Prostate gland (tissue), 2 donors: ENCODE data around the gene ACTC1. TPM values are rescaled to one million over a fixed set of nuclear protein-coding genes. Genes with fewer than 3 reads are reported as not detected.

Source experiments
- DNase-seq: peaks from one replicate; pipeline ENCODE4 v3.0.0-alpha.2; 2019; ENCODE audit warnings: low spot score
- H3K27ac ChIP-seq, 2 donors: fragments of 200-600 bp; sonication (generic); 2 replicates each; pipeline ENCODE4 v1.5.1; 2017 to 2019
- H3K27me3 ChIP-seq: fragments of 200-600 bp; sonication (generic); replicated peaks from 2 replicates; pipeline ENCODE4 v1.5.1; 2019; ENCODE audit not compliant: insufficient read depth
- H3K36me3 ChIP-seq, 2 donors: fragments of 200-600 bp; sonication (generic); 1 replicate in 1 of 2; 2 replicates in 1 of 2; pipeline versions ENCODE4 v1.5.1 to v1.8.1; 2017 to 2019
- H3K4me1 ChIP-seq: fragments of 200-600 bp; sonication (generic); replicated peaks from 2 replicates; pipeline ENCODE4 v1.5.1; 2019
- H3K4me3 ChIP-seq, 2 donors: fragments of 200-600 bp; sonication (generic); 2 replicates each; pipeline ENCODE4 v1.5.1; 2017 to 2019
- H3K9me3 ChIP-seq: fragments of 200-600 bp; sonication (generic); 2 replicates; pipeline ENCODE4 v1.5.1; 2017
- CTCF ChIP-seq, 4 experiments: fragments of 200-600 bp in 2 of 4; fragments of 450-650 bp in 2 of 4; sonication (generic) in 2 of 4; IDR thresholded peaks; 1 replicate in 3 of 4; 2 replicates in 1 of 4; pipeline ENCODE4 v1.5.1; 2016 to 2019; ENCODE audit warnings: antibody characterized with exemption in 4 of 4, mild to moderate bottlenecking in 2 of 4, moderate library complexity in 2 of 4
- POLR2A ChIP-seq: fragments of 450-650 bp; IDR thresholded peaks from one replicate; pipeline ENCODE4 v1.6.1; 2016; ENCODE audit warnings: antibody characterized with exemption, mild to moderate bottlenecking
- POLR2AphosphoS5 ChIP-seq: sonication (generic); formaldehyde crosslinking; IDR thresholded peaks from one replicate; pipeline ENCODE4 v1.6.1; 2017; ENCODE audit warnings: antibody characterized with exemption
- WGBS: methylation state at CpG from one replicate; pipeline ENCODE4 v1.1.5; 2018; 5-methylcytosine and 5-hydroxymethylcytosine counted together
- intact Hi-C: fragments of 100-400 bp; cut with DNase I; formaldehyde crosslinking; loops from one replicate; pipeline ENCODE4 v1.14.2; 2022
- total RNA-seq, 2 donors: library from RNA; depleted of rRNA; stranded (reverse); fragments of >200 nt; gene quantifications; one replicate each; pipeline ENCODE4 v1.1.0, GENCODE V29; 2016

Gene ACTC1
- total RNA-seq, 2 donors from 2014 or later: 9.6 to 21.5 TPM

- H3K27ac ChIP-seq: no peak overlapping the region
- no peaks in the 10 kb centered on the region for H3K36me3 ChIP-seq
- WGBS: 43% methylated on average over 5 of the region's 5 CpGs
- no peaks in the 10 kb centered on the region for H3K27me3 ChIP-seq
- H3K9me3 ChIP-seq: no peaks in the 10 kb centered on the region
- DNase-seq: no peak
- intact Hi-C loops: no loop called here
- TF ChIP-seq POLR2A (no peak), CTCF (IDR thresholded peaks at IDR 0.05) (no peak), POLR2AphosphoS5 (no peak)
- no peak overlapping the region for H3K4me3 ChIP-seq
- H3K4me1 ChIP-seq: no peaks in the 10 kb centered on the region
Measured at GRCh38 chr15:34765741-34766140, 29.6 kb downstream of the ACTC1 start.

- TF ChIP-seq POLR2AphosphoS5 (no peak), POLR2A (no peak)
- Histone ChIP-seq H3K9me3 (no peaks in the 10 kb centered on the region), H3K27me3 (no peaks in the 10 kb centered on the region), H3K4me1 (no peaks in the 10 kb centered on the region), H3K36me3 (no peaks in the 10 kb centered on the region), H3K4me3 (no peak overlapping the region), H3K27ac (no peak overlapping the region)
- intact Hi-C loops: no loop called here
- WGBS: 64% methylated on average over 3 of the region's 3 CpGs
- no peak for DNase-seq
Measured at GRCh38 chr15:34760909-34761308, 34.4 kb downstream of the ACTC1 start.

GRCh38 chr15:34759992-34760391, 35.4 kb downstream of the ACTC1 start:
- no peaks in the 10 kb centered on the region for H3K36me3 ChIP-seq
- no peaks in the 10 kb centered on the region for H3K9me3 ChIP-seq
- H3K27ac ChIP-seq: no peak overlapping the region
- DNase-seq: no peak
- 54% methylated on average over 2 of the region's 2 CpGs for WGBS
- peaks cover 6% of the 10 kb centered on the region for H3K27me3 ChIP-seq
- no peaks in the 10 kb centered on the region for H3K4me1 ChIP-seq
- no peak overlapping the region for H3K4me3 ChIP-seq
- intact Hi-C loops: no loop called here
- TF ChIP-seq POLR2A: no peak
- TF ChIP-seq POLR2AphosphoS5: no peak
- no peak for TF ChIP-seq CTCF (IDR thresholded peaks at IDR 0.05)

- 41% methylated on average over 3 of the region's 3 CpGs for WGBS
- H3K9me3 ChIP-seq: no peaks in the 10 kb centered on the region
- H3K36me3 ChIP-seq: no peaks in the 10 kb centered on the region
- intact Hi-C loops: no loop called here
- no peak overlapping the region for H3K4me3 ChIP-seq
- TF ChIP-seq POLR2AphosphoS5 (no peak), CTCF (IDR thresholded peaks at IDR 0.05) (no peak), POLR2A (no peak)
- no peak for DNase-seq
- peaks cover 6% of the 10 kb centered on the region for H3K27me3 ChIP-seq
- no peak overlapping the region for H3K27ac ChIP-seq
- no peaks in the 10 kb centered on the region for H3K4me1 ChIP-seq
Measured at GRCh38 chr15:34759347-34759746, 36.0 kb downstream of the ACTC1 start.

- Histone ChIP-seq H3K4me3 (no peak overlapping the region), H3K27ac (no peak overlapping the region), H3K9me3 (no peaks in the 10 kb centered on the region), H3K27me3 (peaks cover 9% of the 10 kb centered on the region), H3K36me3 (no peaks in the 10 kb centered on the region), H3K4me1 (no peaks in the 10 kb centered on the region)
- 84% methylated on average over 3 of the region's 3 CpGs for WGBS
- intact Hi-C loops: no loop called here
- TF ChIP-seq POLR2A: no peak
- DNase-seq: no peak
Measured at GRCh38 chr15:34757262-34757661, 38.1 kb downstream of the ACTC1 start.

GRCh38 chr15:34755419-34755773, 40.0 kb downstream of the ACTC1 start:
- no peak overlapping the region for H3K27ac ChIP-seq
- H3K4me3 ChIP-seq: no peak overlapping the region
- H3K9me3 ChIP-seq: no peaks in the 10 kb centered on the region
- no peak for DNase-seq
- TF ChIP-seq POLR2AphosphoS5 (no peak), CTCF (IDR thresholded peaks at IDR 0.05) (no peak), POLR2A (no peak)
- no peaks in the 10 kb centered on the region for H3K36me3 ChIP-seq
- intact Hi-C loops: no loop called here
- peaks cover 9% of the 10 kb centered on the region for H3K27me3 ChIP-seq
- no peaks in the 10 kb centered on the region for H3K4me1 ChIP-seq
- 5% methylated on average over 11 of the region's 11 CpGs for WGBS
